Tibial nerve (tissue), 4 donors: Measurements from ENCODE around the gene PRRG1. TPM values are rescaled to one million over a fixed set of nuclear protein-coding genes. Genes with fewer than 3 reads are reported as not detected.

Experiments
- DNase-seq, 2 donors: peaks; one replicate each; pipeline ENCODE4 v3.0.0-alpha.2; 2019; ENCODE audit warnings: low spot score in 2 of 2
- H3K27ac ChIP-seq, 4 donors: fragments of 200-600 bp; sonication (generic) in 3 of 4; one replicate each; pipeline ENCODE4 v1.5.1; 2017 to 2019; ENCODE audit warnings: mild to moderate bottlenecking in 1 of 4
- H3K27me3 ChIP-seq, 2 donors: fragments of 200-600 bp; sonication (generic) in 1 of 2; one replicate each; pipeline versions ENCODE4 v1.5.1 to v1.6.0; 2017 to 2019
- H3K36me3 ChIP-seq, 3 donors: fragments of 200-600 bp; sonication (generic); one replicate each; pipeline ENCODE4 v1.5.1; 2018 to 2019
- H3K4me1 ChIP-seq, 4 donors: fragments of 200-600 bp; sonication (generic) in 3 of 4; one replicate each; pipeline ENCODE4 v1.5.1; 2017 to 2019
- H3K4me3 ChIP-seq, 4 donors: fragments of 200-600 bp; sonication (generic) in 3 of 4; one replicate each; pipeline ENCODE4 v1.5.1; 2017 to 2019; ENCODE audit warnings: mild to moderate bottlenecking in 1 of 4, moderate library complexity in 1 of 4
- H3K9me3 ChIP-seq, 4 donors: fragments of 200-600 bp; sonication (generic) in 3 of 4; one replicate each; pipeline ENCODE4 v1.5.1; 2017 to 2019
- EP300 ChIP-seq, 2 donors: sonication (generic); formaldehyde crosslinking; IDR thresholded peaks; one replicate each; pipeline ENCODE4 v1.6.1; 2017; ENCODE audit warnings: antibody characterized with exemption in 2 of 2, mild to moderate bottlenecking in 1 of 2
- POLR2A ChIP-seq, 2 donors: fragments of 450-650 bp; IDR thresholded peaks; one replicate each; pipeline ENCODE4 v1.6.1; 2017; ENCODE audit warnings: antibody characterized with exemption in 2 of 2, mild to moderate bottlenecking in 2 of 2, moderate library complexity in 2 of 2
- WGBS, 2 donors: methylation state at CpG; one replicate each; pipeline ENCODE4 v1.1.5; 2018; 5-methylcytosine and 5-hydroxymethylcytosine counted together
- total RNA-seq, 4 donors: library from RNA; depleted of rRNA; stranded (reverse); fragments of >200 nt; gene quantifications; one replicate each; pipeline ENCODE4 v1.1.0, GENCODE V29; 2016
- TF ChIP-seq, protein P1 (sequence below), 5 experiments: fragments of 200-600 bp in 3 of 5; fragments of 450-650 bp in 2 of 5; sonication (generic) in 3 of 5; IDR thresholded peaks; one replicate each; pipeline ENCODE4 v1.5.1; 2016 to 2019; ENCODE audit warnings: antibody characterized with exemption in 5 of 5, mild to moderate bottlenecking in 3 of 5, moderate library complexity in 2 of 5

Gene PRRG1
- total RNA-seq, 4 donors from 2014 or later: 15.5 to 21.3 (median 18.4) TPM

- Histone ChIP-seq H3K4me3 (no peak overlapping the region), H3K27ac (no peak overlapping the region), H3K36me3 (peaks cover 0 to 9% (median 0%) of the 10 kb centered on the region in 3 donors), H3K4me1 (no peaks in the 10 kb centered on the region), H3K27me3 (peaks cover 0 to 5% of the 10 kb centered on the region in 2 donors), H3K9me3 (no peaks in the 10 kb centered on the region)
- 55 to 100% methylated on average over 1 of the region's 1 CpG for WGBS, 2 donors
- no peak for DNase-seq
- TF ChIP-seq EP300 (IDR thresholded peaks at IDR 0.05): no peak
- TF ChIP-seq, protein P1, sequence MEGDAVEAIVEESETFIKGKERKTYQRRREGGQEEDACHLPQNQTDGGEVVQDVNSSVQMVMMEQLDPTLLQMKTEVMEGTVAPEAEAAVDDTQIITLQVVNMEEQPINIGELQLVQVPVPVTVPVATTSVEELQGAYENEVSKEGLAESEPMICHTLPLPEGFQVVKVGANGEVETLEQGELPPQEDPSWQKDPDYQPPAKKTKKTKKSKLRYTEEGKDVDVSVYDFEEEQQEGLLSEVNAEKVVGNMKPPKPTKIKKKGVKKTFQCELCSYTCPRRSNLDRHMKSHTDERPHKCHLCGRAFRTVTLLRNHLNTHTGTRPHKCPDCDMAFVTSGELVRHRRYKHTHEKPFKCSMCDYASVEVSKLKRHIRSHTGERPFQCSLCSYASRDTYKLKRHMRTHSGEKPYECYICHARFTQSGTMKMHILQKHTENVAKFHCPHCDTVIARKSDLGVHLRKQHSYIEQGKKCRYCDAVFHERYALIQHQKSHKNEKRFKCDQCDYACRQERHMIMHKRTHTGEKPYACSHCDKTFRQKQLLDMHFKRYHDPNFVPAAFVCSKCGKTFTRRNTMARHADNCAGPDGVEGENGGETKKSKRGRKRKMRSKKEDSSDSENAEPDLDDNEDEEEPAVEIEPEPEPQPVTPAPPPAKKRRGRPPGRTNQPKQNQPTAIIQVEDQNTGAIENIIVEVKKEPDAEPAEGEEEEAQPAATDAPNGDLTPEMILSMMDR (IDR thresholded peaks at IDR 0.05): no peak
- TF ChIP-seq POLR2A (IDR thresholded peaks at IDR 0.05): no peak
These were observed 88.0 kb downstream of the PRRG1 start for GRCh38 chrX:37437160-37437559.

DNA sequence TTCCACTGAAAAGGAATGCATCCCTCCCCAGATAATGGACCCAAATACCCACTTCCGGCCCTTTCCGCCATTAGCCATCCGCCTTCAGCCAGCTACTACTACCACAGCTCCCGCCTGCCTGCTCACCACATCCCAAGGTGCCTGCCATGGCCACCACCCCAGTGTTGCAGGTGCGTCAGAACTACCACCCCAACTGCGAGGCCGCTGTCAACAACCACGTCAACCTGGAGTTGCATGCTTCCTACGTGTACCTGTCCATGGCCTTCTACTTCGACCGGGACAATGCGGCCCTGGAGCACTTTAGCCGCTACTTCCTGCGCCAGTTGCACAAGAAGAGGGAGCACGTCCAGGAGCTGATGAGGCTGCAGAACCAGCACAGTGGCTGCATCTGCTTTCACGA is 92.2 kb downstream of the PRRG1 start:
- Histone ChIP-seq H3K36me3 (peaks cover 0 to 18% (median 0%) of the 10 kb centered on the region in 3 donors), H3K4me3 (no peak overlapping the region), H3K27ac (no peak overlapping the region), H3K27me3 (no peaks in the 10 kb centered on the region), H3K4me1 (no peaks in the 10 kb centered on the region), H3K9me3 (no peaks in the 10 kb centered on the region)
- no peak for DNase-seq
- TF ChIP-seq, protein P1 (IDR thresholded peaks at IDR 0.05): no peak
- TF ChIP-seq POLR2A (IDR thresholded peaks at IDR 0.05) (no peak), EP300 (IDR thresholded peaks at IDR 0.05) (no peak)
- WGBS, 2 donors: 94 to 96% methylated on average over 16 of the region's 16 CpGs

DNA sequence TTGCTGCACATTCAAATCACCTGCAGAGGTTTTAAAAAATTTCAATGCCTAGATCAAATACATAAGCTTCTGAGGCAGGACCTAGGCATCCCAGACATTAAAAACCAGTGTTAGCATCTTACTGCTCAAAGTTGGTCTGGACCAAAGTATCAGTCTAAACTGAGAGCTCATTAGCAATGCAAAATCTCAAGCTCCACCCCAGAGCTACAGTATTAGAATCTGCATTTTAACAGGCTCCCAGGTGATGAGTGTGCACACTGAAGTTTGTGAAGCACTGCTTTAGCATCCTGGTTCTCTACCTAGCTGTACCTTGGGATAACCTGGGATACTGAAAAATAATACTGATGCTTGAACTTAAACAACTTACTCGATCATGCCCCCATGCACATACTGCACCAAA is 96.0 kb downstream of the PRRG1 start:
- Histone ChIP-seq H3K4me1 (no peaks in the 10 kb centered on the region), H3K27me3 (no peaks in the 10 kb centered on the region), H3K4me3 (no peak overlapping the region), H3K27ac (no peak overlapping the region), H3K9me3 (no peaks in the 10 kb centered on the region), H3K36me3 (peaks cover 0 to 18% (median 0%) of the 10 kb centered on the region in 3 donors)
- DNase-seq: no peak
- WGBS, 2 donors: 73 to 100% methylated on average over 1 of the region's 1 CpG
- TF ChIP-seq, protein P1 (IDR thresholded peaks at IDR 0.05): no peak
- TF ChIP-seq EP300 (IDR thresholded peaks at IDR 0.05): no peak
- no peak for TF ChIP-seq POLR2A (IDR thresholded peaks at IDR 0.05)

DNA sequence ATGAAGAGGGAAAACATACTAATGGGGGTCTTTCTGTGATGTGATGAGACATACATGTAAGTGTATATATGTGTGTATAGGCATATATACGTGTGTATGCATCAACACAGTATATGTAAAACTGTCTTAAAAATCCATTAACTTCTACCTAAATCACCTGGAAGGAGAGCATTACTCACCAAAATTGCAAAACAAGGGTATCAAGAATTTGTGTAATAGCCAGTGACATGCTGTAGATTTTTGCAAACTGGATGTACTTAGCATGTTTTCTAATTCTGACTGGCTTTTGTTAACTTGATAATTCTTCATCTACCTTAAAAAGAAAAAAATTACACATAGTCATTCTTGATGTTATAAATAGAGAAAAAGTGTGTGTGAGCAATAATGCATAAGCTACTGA is 104.7 kb downstream of the PRRG1 start:
- no peak overlapping the region for H3K27ac ChIP-seq
- H3K27me3 ChIP-seq: no peaks in the 10 kb centered on the region
- DNase-seq: no peak
- 84 to 100% methylated on average over 1 of the region's 1 CpG for WGBS, 2 donors
- no peaks in the 10 kb centered on the region for H3K9me3 ChIP-seq
- no peaks in the 10 kb centered on the region for H3K36me3 ChIP-seq
- TF ChIP-seq POLR2A (IDR thresholded peaks at IDR 0.05) (no peak), EP300 (IDR thresholded peaks at IDR 0.05) (no peak)
- TF ChIP-seq, protein P1 (IDR thresholded peaks at IDR 0.05): no peak
- no peak overlapping the region for H3K4me3 ChIP-seq
- H3K4me1 ChIP-seq: no peaks in the 10 kb centered on the region

GRCh38 chrX:37454537-37455285 is 105.5 kb downstream of the PRRG1 start:
- Histone ChIP-seq H3K36me3 (no peaks in the 10 kb centered on the region), H3K27me3 (no peaks in the 10 kb centered on the region), H3K27ac (no peak overlapping the region), H3K4me1 (no peaks in the 10 kb centered on the region), H3K4me3 (no peak overlapping the region), H3K9me3 (no peaks in the 10 kb centered on the region)
- WGBS, 2 donors: 18 to 38% methylated on average over 1 to 2 of the region's 2 CpGs
- DNase-seq: no peak
- no peak for TF ChIP-seq EP300 (IDR thresholded peaks at IDR 0.05)
- TF ChIP-seq POLR2A (IDR thresholded peaks at IDR 0.05): no peak
- TF ChIP-seq, protein P1 (IDR thresholded peaks at IDR 0.05): no peak
